Stomach (tissue), 9 donors: ENCODE results near the gene SLCO1B3. TPM values are rescaled to one million over a fixed set of nuclear protein-coding genes. Genes with fewer than 3 reads are reported as not detected.
A peak's percentile ranks its signal among the peaks of the same experiment; 100 is the strongest.

Experiments used
- DNase-seq, 2 donors: peaks; one replicate each; pipeline versions ENCODE4 v3.0.0 to v3.0.0-alpha.2; 2013 to 2019
- H3K27ac ChIP-seq, 5 donors: fragments of 200-600 bp in 4 of 5; sonication (generic) in 4 of 5; one replicate each; pipeline ENCODE4 v1.5.1; 2013 to 2019; ENCODE audit warnings: mild to moderate bottlenecking in 1 of 5, moderate library complexity in 1 of 5
- H3K27me3 ChIP-seq, 3 donors: fragments of 200-600 bp; sonication (generic); one replicate each; pipeline ENCODE4 v1.5.1; 2017 to 2019; ENCODE audit warnings: mixed run types in 1 of 3
- H3K36me3 ChIP-seq, 4 donors: fragments of 200-600 bp; sonication (generic); 1 replicate in 3 of 4; 2 replicates in 1 of 4; pipeline ENCODE4 v1.5.1; 2016 to 2019
- H3K4me1 ChIP-seq, 4 donors: fragments of 200-600 bp; sonication (generic); one replicate each; pipeline ENCODE4 v1.5.1; 2016 to 2019
- H3K4me3 ChIP-seq, 4 donors: fragments of 200-600 bp; sonication (generic) in 3 of 4; one replicate each; pipeline ENCODE4 v1.5.1; 2016 to 2019; ENCODE audit warnings: mild to moderate bottlenecking in 1 of 4
- H3K9me3 ChIP-seq, 4 donors: fragments of 200-600 bp; sonication (generic); one replicate each; pipeline ENCODE4 v1.5.1; 2016 to 2019
- EP300 ChIP-seq: sonication (generic); formaldehyde crosslinking; IDR thresholded peaks from one replicate; pipeline ENCODE4 v1.6.1; 2017; ENCODE audit warnings: antibody characterized with exemption
- POLR2A ChIP-seq, 4 donors: fragments of 450-650 bp; IDR thresholded peaks; one replicate each; pipeline ENCODE4 v1.6.1; 2016; ENCODE audit warnings: antibody characterized with exemption in 4 of 4, control low read depth in 2 of 4, mild to moderate bottlenecking in 1 of 4, moderate library complexity in 1 of 4
- POLR2AphosphoS5 ChIP-seq, 3 donors: sonication (generic); formaldehyde crosslinking; IDR thresholded peaks; one replicate each; pipeline ENCODE4 v1.6.1; 2016; ENCODE audit warnings: antibody characterized with exemption in 3 of 3
- WGBS, 5 donors: extraction: QIAGEN DNeasy Blood & Tissue Kit in 3 of 5; methylation state at CpG; one replicate each; pipeline versions ENCODE4 v1.1.5 to v1.1.7; 2013 to 2018; 5-methylcytosine and 5-hydroxymethylcytosine counted together
- intact Hi-C: fragments of 100-400 bp; cut with DNase I; formaldehyde crosslinking; loops from one replicate; pipeline ENCODE4 v1.15.1; 2023; ENCODE audit warnings: low total_unique reads
- polyA plus RNA-seq, 3 donors: library from polyadenylated mRNA; stranded (reverse); fragments of 200-250 nt; gene quantifications; one replicate each; pipeline ENCODE4 v1.2.3, GENCODE V29; 2013
- total RNA-seq, 5 donors: library from RNA; depleted of rRNA; stranded (reverse); fragments of >200 nt; gene quantifications; one replicate each; pipeline versions ENCODE4 v1.1.0 to v1.2.3, GENCODE V29; 2014 to 2016
- TF ChIP-seq, protein P1 (sequence below), 7 experiments: fragments of 450-650 bp in 4 of 7; fragments of 200-600 bp in 3 of 7; sonication (generic) in 3 of 7; IDR thresholded peaks; one replicate each; pipeline ENCODE4 v1.5.1; 2016 to 2019; ENCODE audit warnings: antibody characterized with exemption in 7 of 7, control low read depth in 2 of 7, mild to moderate bottlenecking in 1 of 7
- donor health status: healthy with polysubstance abuse.
- donor health status: Bipolar disorder and iron deficiency.
- donor health status: healthy.

SLCO1B3 gene
- total and polyA plus RNA-seq, 8 donors: 0.30 to 0.76 TPM; not detected in 6

DNA sequence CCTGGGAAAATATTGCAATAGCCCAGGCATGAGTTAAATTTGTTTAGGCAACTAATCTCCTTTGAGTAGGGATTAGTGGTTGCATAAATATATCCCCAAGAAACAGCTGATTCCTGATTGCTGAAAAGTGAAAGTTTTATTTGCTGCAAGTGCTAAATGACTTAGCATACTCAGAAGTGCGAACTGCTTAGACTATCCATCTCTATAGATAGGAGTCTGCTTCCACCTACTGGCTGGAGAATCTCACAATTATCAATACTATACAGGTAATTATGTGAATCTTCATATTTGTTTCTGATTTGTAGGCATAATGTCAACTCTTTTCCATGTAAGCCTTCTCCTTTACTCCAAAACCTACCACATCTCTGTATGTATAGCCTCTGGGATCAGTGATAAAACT, 12.0 kb upstream of the SLCO1B3 start:
- WGBS, 5 donors: 17 to 36% (median 24%) methylated on average over 1 of the region's 1 CpG
- intact Hi-C loops: no loop called here
- TF ChIP-seq, protein P1, sequence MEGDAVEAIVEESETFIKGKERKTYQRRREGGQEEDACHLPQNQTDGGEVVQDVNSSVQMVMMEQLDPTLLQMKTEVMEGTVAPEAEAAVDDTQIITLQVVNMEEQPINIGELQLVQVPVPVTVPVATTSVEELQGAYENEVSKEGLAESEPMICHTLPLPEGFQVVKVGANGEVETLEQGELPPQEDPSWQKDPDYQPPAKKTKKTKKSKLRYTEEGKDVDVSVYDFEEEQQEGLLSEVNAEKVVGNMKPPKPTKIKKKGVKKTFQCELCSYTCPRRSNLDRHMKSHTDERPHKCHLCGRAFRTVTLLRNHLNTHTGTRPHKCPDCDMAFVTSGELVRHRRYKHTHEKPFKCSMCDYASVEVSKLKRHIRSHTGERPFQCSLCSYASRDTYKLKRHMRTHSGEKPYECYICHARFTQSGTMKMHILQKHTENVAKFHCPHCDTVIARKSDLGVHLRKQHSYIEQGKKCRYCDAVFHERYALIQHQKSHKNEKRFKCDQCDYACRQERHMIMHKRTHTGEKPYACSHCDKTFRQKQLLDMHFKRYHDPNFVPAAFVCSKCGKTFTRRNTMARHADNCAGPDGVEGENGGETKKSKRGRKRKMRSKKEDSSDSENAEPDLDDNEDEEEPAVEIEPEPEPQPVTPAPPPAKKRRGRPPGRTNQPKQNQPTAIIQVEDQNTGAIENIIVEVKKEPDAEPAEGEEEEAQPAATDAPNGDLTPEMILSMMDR (IDR thresholded peaks at IDR 0.05): peak in 5 of 7 experiments; percentile 7 to 66 (median 20)
- TF ChIP-seq POLR2A (IDR thresholded peaks at IDR 0.05): no peak

DNA sequence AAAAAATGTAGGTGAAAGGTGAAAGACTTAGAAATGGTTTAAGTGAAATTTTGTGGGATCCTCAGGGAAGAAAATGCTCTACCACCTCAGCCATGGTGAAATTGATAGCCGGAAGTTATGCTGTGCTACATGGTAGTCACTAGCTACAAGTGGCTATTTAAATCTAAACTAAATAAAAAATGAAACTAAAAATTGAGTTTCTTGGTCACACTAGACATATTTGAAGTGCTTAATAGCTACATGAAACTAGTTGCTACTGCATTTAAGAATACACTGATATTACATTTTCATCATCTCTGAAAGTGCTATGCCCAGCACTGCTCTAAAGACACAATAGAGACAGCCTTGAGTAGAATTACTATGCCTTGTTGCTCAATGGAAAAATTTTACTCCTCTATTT, 10.3 kb upstream of the SLCO1B3 start:
- intact Hi-C loops: no loop called here
- DNase-seq: no peak
- TF ChIP-seq, protein P1 (IDR thresholded peaks at IDR 0.05): no peak
- TF ChIP-seq EP300 (no peak), POLR2AphosphoS5 (IDR thresholded peaks at IDR 0.05) (no peak), POLR2A (IDR thresholded peaks at IDR 0.05) (no peak)
- Histone ChIP-seq H3K9me3 (no peaks in the 10 kb centered on the region), H3K27me3 (no peaks in the 10 kb centered on the region), H3K36me3 (no peaks in the 10 kb centered on the region), H3K27ac (no peak overlapping the region), H3K4me1 (no peaks in the 10 kb centered on the region), H3K4me3 (no peak overlapping the region)
- 85 to 100% (median 90%) methylated on average over 1 of the region's 1 CpG for WGBS, 5 donors

More for the DNA sequence above, 12.0 kb upstream of the SLCO1B3 start:
- H3K4me3 ChIP-seq: no peak overlapping the region
- no peak overlapping the region for H3K27ac ChIP-seq
- DNase-seq: peak in 1 of 2 donors; percentile 55
- no peaks in the 10 kb centered on the region for H3K9me3 ChIP-seq
- H3K36me3 ChIP-seq: no peaks in the 10 kb centered on the region
- no peaks in the 10 kb centered on the region for H3K27me3 ChIP-seq
- no peaks in the 10 kb centered on the region for H3K4me1 ChIP-seq

DNA sequence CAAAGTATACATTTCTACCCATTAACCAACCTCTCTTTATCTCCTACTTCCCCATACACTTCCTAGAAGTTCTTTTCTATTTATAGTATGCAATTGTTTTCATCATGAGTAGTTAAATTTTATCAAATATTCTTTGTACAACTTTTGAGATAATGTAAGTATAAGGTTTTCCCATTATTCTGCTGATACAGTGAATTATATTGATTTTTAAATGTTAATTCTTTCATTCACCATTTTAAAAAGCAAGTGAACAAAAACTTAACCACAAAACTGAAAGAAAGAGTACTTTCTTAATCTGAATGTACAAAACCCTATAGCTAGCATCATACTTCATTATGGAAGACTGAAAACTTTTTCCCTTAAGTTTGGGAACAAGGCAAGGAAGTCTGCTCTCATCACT, 9.5 kb upstream of the SLCO1B3 start:
- intact Hi-C loops: no loop called here
- no peak for DNase-seq
- Histone ChIP-seq H3K4me1 (no peaks in the 10 kb centered on the region), H3K27ac (no peak overlapping the region), H3K9me3 (no peaks in the 10 kb centered on the region), H3K27me3 (no peaks in the 10 kb centered on the region), H3K4me3 (no peak overlapping the region), H3K36me3 (no peaks in the 10 kb centered on the region)
- no peak for TF ChIP-seq POLR2A (IDR thresholded peaks at IDR 0.05)
- no peak for TF ChIP-seq POLR2AphosphoS5 (IDR thresholded peaks at IDR 0.05)
- no peak for TF ChIP-seq EP300
- TF ChIP-seq, protein P1 (IDR thresholded peaks at IDR 0.05): no peak

DNA sequence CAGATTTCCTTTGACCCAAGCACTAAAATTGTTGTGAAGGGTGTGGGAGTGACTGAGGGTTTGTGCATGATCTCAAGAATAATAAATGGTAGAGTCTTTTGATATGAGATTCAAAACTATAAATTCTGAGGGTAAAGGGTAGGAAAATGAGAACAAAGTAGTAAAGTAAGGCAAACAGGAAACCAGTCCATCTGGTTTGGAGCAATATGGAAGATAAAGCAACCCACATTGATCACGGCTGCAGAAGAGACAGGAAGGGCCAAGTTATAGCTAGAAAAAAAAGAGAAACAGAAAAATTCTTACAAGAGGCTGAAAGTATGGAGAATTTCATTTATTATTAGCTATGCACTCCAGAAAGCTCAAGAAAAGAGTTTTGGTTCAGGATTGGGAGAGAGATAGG, 4.6 kb upstream of the SLCO1B3 start:
- 16 to 34% (median 32%) methylated on average over 1 of the region's 1 CpG for WGBS, 5 donors
- no peak for DNase-seq

More for the DNA sequence above, 4.6 kb upstream of the SLCO1B3 start:
- no peaks in the 10 kb centered on the region for H3K27me3 ChIP-seq
- H3K4me3 ChIP-seq: no peak overlapping the region
- TF ChIP-seq EP300: no peak
- no peak for TF ChIP-seq POLR2AphosphoS5 (IDR thresholded peaks at IDR 0.05)
- no peak for TF ChIP-seq POLR2A (IDR thresholded peaks at IDR 0.05)
- TF ChIP-seq, protein P1 (IDR thresholded peaks at IDR 0.05): no peak
- no peak overlapping the region for H3K27ac ChIP-seq
- no peaks in the 10 kb centered on the region for H3K36me3 ChIP-seq
- no peaks in the 10 kb centered on the region for H3K4me1 ChIP-seq
- H3K9me3 ChIP-seq: peaks cover 0 to 4% (median 2%) of the 10 kb centered on the region in 4 donors
- intact Hi-C loops: no loop called here
